ENCODE results near the gene POU3F3.

The POU3F3 gene
- 0 to 0.41 (median 0.02) reads per million in 18 experiments for total RNA-seq

- DNase-seq = peak; percentile 38 to 61
Observed at GRCh38 chr2:104853534-104854497, at the start of gene POU3F3. TSS of gene POU3F3 (plus strand) at chr2:104854115. CDS start at chr2:104855511, 1,396 bp downstream.

GRCh38 chr2:104804148-104804890 lies 49.6 kb upstream of the POU3F3 start:
- no peak for DNase-seq

- peak in 1 of 2 donors; percentile 6 for DNase-seq
Observed at GRCh38 chr2:104812286-104812685, 41.6 kb upstream of the POU3F3 start.

GRCh38 chr2:104816143-104816542 lies 37.8 kb upstream of the POU3F3 start:
- DNase-seq = no peak

GRCh38 chr2:104818264-104818663 lies 35.7 kb upstream of the POU3F3 start:
- DNase-seq = peak in 1 of 2 donors; percentile 4

GRCh38 chr2:104820126-104820525 lies 33.8 kb upstream of the POU3F3 start:
- no peak for DNase-seq

GRCh38 chr2:104825124-104825865 lies 28.6 kb upstream of the POU3F3 start:
- DNase-seq = no peak

GRCh38 chr2:104826016-104826415 lies 27.9 kb upstream of the POU3F3 start:
- no peak for DNase-seq

GRCh38 chr2:104831742-104832141 lies 22.2 kb upstream of the POU3F3 start:
- no peak for DNase-seq

GRCh38 chr2:104834431-104835153 lies 19.3 kb upstream of the POU3F3 start:
- no peak for DNase-seq

- no peak for DNase-seq
Observed at GRCh38 chr2:104836265-104836664, 17.6 kb upstream of the POU3F3 start.

GRCh38 chr2:104836841-104837240 lies 17.1 kb upstream of the POU3F3 start:
- DNase-seq = no peak

GRCh38 chr2:104840156-104840555 lies 13.8 kb upstream of the POU3F3 start:
- no peak for DNase-seq

GRCh38 chr2:104840893-104841585 lies 12.9 kb upstream of the POU3F3 start:
- DNase-seq = no peak

GRCh38 chr2:104841744-104842143 lies 12.2 kb upstream of the POU3F3 start:
- DNase-seq = no peak

GRCh38 chr2:104844807-104845551 lies 8.9 kb upstream of the POU3F3 start:
- no peak for DNase-seq

- DNase-seq = no peak
Observed at GRCh38 chr2:104845552-104845931, 8.4 kb upstream of the POU3F3 start.

GRCh38 chr2:104845946-104846785 lies 7.7 kb upstream of the POU3F3 start:
- no peak for DNase-seq

GRCh38 chr2:104846786-104847585 lies 6.9 kb upstream of the POU3F3 start:
- DNase-seq = no peak

All from inflammatory macrophage (primary cell).